ENCODE results near the gene ZBTB18. TPM values are rescaled to one million over a fixed set of nuclear protein-coding genes. Genes with fewer than 3 reads are reported as not detected.
A peak's percentile ranks its signal among the peaks of the same experiment; 100 is the strongest.

Gene ZBTB18
- total RNA-seq, 1 donor from 2014 or later = 13.4 TPM

DNA sequence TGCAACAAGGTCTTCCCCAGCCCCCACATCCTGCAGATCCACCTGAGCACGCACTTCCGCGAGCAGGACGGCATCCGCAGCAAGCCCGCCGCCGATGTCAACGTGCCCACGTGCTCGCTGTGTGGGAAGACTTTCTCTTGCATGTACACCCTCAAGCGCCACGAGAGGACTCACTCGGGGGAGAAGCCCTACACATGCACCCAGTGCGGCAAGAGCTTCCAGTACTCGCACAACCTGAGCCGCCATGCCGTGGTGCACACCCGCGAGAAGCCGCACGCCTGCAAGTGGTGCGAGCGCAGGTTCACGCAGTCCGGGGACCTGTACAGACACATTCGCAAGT, 3.8 kb downstream of the ZBTB18 start:
- intact Hi-C loops (cut with DNase I) = no loop called here

DNA sequence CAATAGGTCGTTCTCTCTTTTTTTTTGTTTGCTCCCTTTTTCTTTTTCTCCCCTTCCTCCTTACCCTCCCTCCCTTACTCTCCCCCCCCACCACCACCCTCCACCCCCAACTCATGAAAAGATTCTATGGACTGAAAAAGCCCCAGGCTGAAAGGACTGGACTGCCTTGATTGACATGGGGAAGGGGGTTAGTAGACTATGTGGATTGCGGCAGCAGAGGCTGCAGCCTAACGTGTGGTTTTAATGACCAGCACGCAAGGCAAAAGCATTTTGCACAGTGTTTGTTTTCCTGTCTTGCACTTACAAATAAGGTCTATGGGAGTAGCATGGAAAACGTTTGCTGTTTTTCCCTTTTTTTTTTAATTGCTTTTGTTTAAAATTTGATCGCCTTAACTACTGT, 5.5 kb downstream of the ZBTB18 start:
- DNase-seq (ENCODE audit: low spot score) = no peak
- ATAC-seq = no peak
- intact Hi-C loops (cut with DNase I) = no loop called here

More for the DNA sequence above, 3.8 kb downstream of the ZBTB18 start:
- DNase-seq (ENCODE audit: low spot score) (no peak), ATAC-seq (no peak)

DNA sequence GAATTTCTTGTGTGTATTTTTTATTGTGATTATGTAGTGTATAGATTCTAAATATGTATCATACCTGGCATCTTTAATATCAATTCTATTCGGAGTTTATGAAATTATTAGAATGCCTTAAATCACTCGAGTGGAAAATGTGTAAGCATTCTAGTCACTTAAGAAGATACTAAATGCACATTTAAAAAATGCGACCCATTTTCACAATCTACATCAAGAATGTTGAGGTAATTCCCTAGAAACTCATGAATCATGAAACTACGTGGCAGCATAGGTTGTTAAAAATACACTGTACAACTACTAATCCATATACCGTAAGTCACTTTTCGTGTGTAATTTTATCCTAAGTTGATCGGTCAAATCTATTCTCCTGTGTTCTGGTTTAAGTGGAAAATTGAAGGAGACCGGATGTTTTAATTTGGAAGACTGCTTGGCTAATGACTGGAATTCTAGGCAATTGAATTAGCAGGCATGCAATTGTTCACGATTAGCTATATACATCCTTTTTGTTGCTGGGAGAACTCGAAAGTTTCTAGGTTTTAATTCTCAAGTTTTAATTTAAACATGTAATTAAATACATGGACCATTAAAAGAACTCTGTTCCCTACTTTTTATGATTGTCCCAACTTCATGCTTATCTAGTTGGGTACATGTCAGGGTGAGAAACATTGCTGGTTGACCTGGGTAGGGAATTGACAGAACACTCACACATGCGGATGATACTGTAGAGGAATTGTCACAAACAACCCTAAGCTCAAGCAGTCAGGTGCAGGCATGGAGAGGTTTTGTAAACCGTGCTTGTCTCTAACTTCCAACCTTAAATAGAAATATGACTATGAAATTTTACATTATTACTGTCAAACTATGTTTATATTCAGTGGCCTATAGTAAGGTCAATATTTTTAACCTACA, 6.6 kb downstream of the ZBTB18 start:
- ATAC-seq = no peak
- intact Hi-C loops (cut with DNase I) = no loop called here
- DNase-seq (ENCODE audit: low spot score) = no peak

DNA sequence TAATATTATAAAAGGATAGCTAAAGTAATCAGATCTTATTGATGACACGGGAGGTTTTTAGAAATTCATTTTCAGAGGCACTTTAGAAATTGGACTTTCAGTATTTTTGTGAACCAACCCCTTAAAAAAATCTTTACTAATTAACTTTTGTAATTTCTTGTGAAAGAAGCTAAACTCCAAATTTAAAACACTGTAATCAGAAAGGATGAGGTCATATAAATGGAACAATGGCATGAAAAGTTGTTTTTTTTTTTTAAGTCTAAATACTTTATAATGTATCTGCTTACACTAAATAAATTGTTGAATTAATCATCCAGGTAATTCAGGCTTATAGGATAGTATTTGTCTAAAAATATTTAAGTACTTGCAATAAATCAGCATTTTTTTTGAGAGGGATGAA, 9.0 kb downstream of the ZBTB18 start:
- no peak for ATAC-seq
- no peak for DNase-seq (ENCODE audit: low spot score)
- intact Hi-C loops (cut with DNase I) = no loop called here

DNA sequence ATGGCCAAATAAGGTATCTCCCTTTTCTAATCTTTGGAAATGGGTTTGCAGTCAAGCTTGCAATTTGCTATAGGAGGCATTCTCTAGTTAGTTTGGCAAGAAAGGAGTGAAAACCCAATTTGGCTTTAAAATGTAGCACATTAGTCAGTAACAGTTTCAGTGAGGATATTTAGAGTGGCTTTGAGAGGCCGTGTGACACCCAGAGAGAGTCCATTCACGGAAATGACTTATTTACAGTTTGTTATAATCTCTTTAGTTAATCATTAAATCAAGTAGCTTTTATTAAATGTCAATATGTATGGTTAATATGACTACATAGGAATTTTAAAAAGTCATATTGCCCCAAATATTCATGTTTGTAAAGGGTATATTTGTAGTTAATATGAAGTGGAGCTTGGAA, 9.6 kb downstream of the ZBTB18 start:
- no peak for ATAC-seq
- intact Hi-C loops (cut with DNase I) = no loop called here
- DNase-seq (ENCODE audit: low spot score) = no peak

DNA sequence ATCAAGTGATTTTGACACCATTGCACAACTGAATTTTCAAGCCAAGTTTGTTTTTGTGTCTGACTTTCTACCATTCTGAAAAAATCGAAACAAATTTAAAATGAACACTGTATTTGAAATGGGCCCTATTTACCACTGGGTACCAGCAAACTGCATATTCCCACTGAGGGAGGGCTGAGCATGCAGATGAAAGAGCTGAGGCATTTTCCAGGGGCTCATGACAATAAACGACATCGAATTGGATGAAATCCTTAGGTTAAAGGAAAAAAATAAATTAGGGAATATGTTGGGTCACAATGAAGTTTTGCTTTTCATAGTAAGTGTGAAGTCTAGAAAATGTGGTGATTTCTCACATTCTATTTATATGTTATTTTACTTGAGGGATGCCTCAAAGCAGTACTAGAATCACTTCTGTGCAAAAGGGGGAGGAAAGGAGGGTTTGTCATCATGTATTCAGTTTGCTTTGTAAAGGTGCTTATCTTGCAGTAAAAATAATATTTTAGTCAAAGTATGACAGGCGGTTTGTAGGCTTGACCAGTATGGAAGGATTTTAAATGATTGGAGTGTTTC, 11.2 kb downstream of the ZBTB18 start:
- ATAC-seq = no peak
- intact Hi-C loops (cut with DNase I) = no loop called here

DNA sequence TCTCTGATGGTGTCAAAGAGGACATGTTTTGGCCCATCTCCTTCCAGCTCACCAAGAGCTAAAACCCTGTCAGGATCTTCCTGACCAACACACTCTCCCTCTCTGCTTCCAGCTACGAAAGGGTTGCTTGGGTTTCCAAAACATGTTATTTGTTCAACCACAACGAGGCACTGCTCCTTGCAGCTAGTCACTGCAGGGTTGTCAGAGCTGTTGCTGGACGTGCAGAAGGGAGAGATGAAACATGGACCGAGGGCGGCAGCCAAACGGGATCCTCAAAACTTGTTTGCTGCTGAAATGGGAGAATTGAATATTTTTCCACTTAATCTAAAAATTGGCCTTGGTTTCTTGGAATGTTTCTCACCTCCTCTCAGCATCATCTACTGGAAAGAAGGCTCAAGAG, 12.4 kb downstream of the ZBTB18 start:
- no peak for DNase-seq (ENCODE audit: low spot score)
- no peak for ATAC-seq
- intact Hi-C loops (cut with DNase I) = no loop called here

More for the DNA sequence above, 11.2 kb downstream of the ZBTB18 start:
- no peak for DNase-seq (ENCODE audit: low spot score)

DNA sequence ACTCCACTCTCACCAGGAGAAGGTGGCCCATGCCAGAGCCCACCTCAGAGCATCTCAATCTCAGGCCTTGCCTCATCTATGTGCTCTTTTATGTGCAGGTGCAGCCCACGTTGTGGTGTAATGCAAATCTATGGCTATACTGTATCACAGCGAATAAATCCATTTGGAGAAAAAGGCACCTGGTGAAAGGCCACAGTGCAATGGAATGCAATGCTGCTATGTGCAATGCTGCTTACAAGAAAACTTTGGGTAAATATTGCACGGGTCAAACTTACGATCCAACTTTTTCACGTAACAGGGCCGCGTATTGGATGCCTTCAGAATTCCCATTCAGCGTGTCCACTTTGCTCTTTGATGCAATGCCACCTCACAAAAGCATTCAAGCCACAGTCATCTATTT, 13.5 kb downstream of the ZBTB18 start:
- DNase-seq (ENCODE audit: low spot score) (no peak), ATAC-seq (no peak)
- intact Hi-C loops (cut with DNase I) = no loop called here

DNA sequence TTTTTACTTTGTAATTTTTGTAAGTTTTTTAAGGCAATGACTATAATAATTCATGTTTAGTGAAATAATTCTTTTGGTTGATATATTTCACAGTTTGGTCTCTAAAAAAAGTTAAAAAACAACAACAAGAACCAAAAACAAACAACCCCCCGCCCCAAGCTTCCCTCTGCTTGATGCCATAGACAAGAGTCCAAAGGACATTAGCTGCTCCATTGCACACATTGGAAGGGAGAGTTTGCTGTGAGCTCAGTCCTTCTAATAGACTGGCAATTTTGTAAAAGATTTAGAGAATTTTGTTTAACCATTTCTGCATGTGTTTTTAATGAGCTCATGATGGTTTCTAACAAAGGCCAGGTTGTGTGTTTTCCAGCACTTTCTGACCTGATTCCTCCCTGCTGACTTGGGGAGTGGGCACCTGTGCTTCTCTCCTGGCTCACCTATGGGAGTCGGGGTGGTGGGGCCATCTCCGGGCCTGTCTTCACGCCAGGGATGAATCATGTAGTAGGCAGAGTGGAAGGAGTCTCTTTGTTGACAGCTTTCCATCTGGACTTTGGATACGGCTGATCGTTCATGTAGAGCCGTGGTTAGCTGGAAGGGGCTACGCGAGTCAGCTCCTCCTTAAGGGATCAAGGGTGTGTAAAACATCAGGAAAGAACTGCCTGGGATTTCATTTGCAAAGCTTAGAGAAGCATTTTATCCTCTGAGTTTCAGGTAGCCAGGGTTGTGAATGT, 14.1 kb downstream of the ZBTB18 start:
- ATAC-seq (no peak), DNase-seq (ENCODE audit: low spot score) (no peak)
- intact Hi-C loops (cut with DNase I) = no loop called here

DNA sequence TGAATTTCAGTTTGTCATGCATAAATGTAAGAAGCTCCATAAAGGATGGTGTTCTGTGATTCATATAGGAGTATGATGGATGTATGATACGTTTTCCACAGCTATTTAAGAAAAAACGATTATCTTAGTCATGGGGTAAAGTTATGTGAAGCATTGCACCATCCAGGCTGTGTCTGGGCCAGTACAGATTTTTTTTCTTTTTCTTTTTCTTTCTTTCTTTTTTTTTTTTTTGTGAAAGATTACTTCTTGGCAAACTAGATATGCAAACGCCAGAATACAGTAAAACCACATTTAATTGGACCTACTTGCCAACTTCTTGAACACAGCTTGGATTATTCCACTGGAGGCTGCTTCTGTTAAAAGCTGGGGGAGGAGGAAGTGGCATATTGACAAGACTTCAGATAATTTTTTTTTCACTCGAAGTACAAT, 14.9 kb downstream of the ZBTB18 start:
- ATAC-seq (no peak), DNase-seq (ENCODE audit: low spot score) (no peak)
- intact Hi-C loops (cut with DNase I) = no loop called here

DNA sequence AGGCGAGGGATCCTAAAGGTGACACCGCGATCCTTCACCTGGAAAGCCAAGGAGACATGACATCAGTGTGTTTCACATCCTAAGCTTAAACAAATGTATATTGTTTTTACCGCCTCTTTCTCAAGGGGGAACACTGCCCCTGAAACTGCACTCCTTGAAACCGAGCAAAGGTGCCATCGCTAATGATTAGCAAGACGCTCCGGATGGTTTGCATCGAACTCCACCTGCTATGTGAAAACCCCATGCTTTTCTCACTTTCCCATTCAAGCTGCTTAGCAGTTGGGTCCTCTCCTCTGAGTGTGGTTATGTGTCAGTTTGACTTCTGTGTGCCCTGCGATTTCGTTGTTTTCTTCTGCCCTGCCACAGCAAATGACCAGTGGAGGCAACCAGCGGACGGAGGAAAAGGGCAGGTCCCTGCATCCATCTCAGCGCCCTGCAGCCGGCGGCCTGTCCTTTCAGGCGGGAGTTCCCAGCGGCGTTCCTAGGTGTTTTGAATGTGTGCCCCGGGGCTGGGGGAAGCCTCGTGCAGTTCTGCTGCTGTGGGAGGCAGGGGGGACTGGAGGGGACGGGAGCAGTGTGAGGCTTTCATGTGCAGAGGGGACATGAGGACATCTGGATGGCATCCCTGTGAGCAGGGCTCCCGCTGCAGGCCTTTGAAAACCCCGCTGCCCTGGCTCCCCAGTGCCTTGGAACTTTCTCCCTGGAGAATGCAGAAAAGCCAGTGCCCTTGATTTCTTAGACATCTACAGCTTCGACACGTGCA, 16.1 kb downstream of the ZBTB18 start:
- ATAC-seq (no peak), DNase-seq (ENCODE audit: low spot score) (no peak)
- intact Hi-C loops (cut with DNase I) = no loop called here

DNA sequence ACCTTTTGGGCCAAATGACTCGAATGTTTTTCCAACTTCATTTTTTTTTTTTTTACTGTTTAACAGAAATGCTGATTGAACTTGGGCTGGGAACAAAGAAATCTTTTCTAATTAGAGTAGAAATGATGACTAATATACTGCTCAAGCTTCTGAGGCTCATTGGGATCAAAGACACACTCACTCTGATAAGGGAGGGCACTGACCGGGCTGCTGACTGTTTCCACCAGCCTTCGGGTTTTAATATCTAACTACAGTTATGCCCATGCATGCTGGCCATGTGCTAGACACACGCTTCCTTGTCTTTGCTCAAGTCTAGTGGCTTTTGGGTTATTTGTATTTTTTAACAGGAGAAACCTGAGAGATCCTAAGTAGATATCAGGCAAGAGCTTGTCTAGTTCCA, 16.8 kb downstream of the ZBTB18 start:
- ATAC-seq (no peak), DNase-seq (ENCODE audit: low spot score) (no peak)
- intact Hi-C loops (cut with DNase I) = no loop called here

DNA sequence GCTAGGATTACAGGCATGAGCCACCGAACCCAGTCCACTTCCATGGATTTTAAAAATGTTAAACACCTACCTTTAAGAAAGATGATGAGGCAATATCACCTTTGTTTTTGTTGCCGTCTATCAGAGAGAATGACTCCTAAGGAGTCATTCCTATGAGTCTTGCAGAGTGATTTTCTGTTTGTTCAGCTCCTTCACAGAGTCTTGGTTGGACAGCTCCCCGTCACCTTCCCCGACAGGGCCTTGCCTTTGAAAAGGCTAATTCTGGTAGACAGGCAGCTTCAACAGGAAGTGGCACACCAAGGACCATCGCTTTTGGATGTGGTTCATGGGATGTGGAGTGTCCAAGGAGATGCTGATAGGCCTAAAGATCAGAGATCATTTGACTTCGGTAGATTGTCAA, 17.5 kb downstream of the ZBTB18 start:
- DNase-seq (ENCODE audit: low spot score) (no peak), ATAC-seq (no peak)
- intact Hi-C loops (cut with DNase I) = no loop called here

DNA sequence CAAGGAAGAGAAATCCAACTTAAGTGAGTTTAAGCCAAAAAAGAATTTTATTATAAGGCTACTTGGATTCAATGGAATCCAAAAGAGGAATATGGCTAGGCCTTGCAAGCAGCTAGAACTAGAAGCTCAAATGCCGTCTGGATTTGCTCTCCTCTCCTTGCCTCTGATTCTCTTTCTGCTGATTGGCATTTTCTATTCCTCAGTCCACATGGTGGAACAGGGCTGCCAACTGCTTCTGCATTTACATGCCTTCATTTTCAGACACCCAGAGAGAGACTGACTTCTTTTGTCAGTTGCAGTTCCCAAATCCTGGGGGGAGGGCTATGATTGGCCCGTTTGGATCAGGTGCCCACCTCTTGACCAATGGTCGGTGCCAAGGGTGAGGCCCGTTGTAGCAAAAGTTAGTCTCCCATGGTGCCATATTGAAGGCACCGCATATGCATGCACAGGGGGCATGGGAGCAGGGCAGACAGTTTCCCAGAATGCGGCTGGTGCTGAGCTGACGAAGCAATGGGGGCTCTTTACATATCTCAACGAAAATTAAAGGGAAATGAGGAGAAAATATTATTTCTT, 18.3 kb downstream of the ZBTB18 start:
- intact Hi-C loops (cut with DNase I) = no loop called here
- no peak for DNase-seq (ENCODE audit: low spot score)
- no peak for ATAC-seq

DNA sequence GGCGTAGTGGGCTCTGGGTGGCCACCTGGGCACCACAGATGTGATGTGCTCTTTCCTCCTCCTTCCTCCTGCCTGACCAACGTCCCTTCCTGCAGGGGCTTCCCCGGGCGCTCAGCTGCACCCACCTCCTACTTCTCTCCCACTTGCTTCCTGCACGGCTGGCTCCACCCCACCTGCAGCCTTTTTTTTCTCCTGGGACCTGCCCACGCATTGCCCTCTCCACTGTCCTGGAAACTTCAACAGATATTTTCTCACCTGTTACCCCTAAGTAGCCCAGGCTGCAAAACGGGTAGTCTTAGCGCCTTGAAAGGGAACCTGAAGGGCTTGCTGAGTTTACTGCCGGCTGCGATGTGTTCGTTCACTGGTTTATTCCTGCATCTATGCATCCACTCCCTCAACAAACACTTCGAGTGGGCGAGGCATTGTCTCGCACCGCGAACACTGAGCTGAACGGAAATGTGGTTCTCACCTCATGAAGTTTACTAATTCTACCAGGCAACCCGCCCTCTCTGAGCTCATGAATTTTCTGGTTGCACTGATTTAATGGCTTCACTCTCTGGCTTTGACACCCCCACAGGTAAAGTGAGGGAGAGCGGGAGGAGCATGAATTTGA, 23.6 kb downstream of the ZBTB18 start:
- DNase-seq (ENCODE audit: low spot score) (no peak), ATAC-seq (no peak)
- intact Hi-C loops (cut with DNase I) = no loop called here

DNA sequence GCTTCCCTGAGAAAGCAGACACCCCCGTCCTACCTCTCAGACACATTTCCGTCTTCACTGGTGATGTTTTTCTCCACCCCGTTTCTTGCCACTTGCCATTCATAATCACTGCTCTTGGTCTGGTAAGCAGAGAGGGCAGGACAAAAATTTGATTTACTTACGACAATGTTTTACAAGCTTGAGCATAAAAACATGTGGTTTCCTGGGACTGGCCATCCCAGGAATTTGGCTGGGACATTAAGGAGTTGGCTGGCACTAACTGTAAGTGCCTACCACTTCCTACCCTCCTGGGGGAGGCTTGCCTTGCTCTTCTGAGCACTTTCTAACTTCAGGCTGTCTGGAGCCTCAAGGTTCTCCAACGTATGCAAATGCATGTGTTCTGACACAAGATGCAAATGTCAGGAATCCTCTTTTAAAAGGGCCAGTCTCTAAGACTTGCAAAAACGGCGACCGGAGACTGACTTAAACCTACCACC, 24.2 kb downstream of the ZBTB18 start:
- intact Hi-C loops (cut with DNase I) = no loop called here
- ATAC-seq = no peak

DNA sequence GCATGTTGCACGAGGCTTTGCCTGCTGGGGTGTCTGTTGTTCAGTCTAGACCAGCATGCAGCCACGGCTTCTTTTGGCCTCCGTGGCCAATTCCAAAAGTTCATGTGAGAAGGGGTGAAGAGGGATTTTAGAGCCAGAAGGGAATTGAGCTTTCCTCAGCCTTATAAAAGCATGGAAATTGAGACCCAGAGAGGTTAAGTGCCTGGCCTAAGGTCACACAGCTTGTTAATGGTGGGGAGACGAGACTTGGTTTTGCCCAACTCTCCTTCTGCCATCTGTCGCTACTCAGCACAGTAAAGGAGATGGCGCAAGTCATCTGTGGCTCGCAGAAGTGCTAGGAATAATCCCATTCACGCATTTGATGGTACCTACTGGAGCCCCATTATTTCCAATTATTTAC, 25.7 kb downstream of the ZBTB18 start:
- DNase-seq (ENCODE audit: low spot score) (no peak), ATAC-seq (no peak)
- intact Hi-C loops (cut with DNase I) = no loop called here

More for the DNA sequence above, 24.2 kb downstream of the ZBTB18 start:
- no peak for DNase-seq (ENCODE audit: low spot score)

DNA sequence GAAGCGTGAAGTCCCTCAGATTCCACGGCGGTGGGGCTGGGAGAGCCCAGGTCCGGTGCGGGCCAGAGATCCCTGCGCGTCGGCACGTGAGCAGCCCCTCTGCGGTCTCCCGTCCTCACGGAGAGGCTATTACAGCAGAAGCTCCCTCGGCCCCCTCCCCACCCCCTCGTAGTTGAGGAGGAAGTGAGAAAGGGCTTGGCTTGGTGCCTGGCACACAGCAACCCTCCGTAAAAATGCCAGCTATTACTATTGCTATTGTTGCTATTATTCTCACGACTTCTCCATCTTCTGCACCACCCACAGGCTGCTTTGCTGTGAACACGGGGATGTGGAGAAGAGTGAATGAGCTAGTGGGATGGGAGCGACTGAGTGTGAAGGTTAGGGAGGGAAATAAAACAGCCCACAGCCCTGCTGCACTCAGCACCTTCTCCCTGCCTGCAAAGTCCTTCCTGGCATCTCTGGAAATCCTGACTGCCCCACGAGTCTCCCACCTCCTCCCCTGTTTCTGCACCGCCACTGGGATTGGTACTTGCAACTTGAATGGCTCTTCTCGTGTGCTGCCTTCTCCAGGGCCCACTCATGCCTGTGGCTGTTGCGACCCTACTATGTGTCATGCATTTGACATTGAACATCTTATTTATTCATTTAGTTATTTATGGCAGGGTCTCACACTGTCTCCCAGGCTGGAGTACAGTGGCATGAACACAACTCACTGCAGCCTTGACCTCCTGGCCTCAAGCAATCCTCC, 26.6 kb downstream of the ZBTB18 start:
- intact Hi-C loops (cut with DNase I) = no loop called here
- ATAC-seq = peak; percentile 78
- no peak for DNase-seq (ENCODE audit: low spot score)

Measured in sciatic nerve (tissue), 2 donors.